Tibial nerve (tissue), 3 donors: ENCODE measurements around the gene ATG7.

Source experiments
- CTCF ChIP-seq, 5 experiments: fragments of 200-600 bp in 3 of 5; fragments of 450-650 bp in 2 of 5; sonication (generic) in 3 of 5; IDR thresholded peaks; one replicate each; pipeline ENCODE4 v1.5.1; 2016 to 2019; ENCODE audit warnings: antibody characterized with exemption in 5 of 5, mild to moderate bottlenecking in 3 of 5, moderate library complexity in 2 of 5
- POLR2A ChIP-seq, 2 donors: fragments of 450-650 bp; IDR thresholded peaks; one replicate each; pipeline ENCODE4 v1.6.1; 2017; ENCODE audit warnings: antibody characterized with exemption in 2 of 2, mild to moderate bottlenecking in 2 of 2, moderate library complexity in 2 of 2

GRCh38 chr3:11605398-11605797 lies 333.2 kb downstream of the ATG7 start:
- TF ChIP-seq CTCF (IDR thresholded peaks at IDR 0.05) (no peak), POLR2A (IDR thresholded peaks at IDR 0.05) (no peak)
